Astrocyte (in vitro differentiated cells and primary cell): ENCODE data around the gene PTGIR. TPM values are rescaled to one million over a fixed set of nuclear protein-coding genes. Genes with fewer than 3 reads are reported as not detected.
A peak's percentile ranks its signal among the peaks of the same experiment; 100 is the strongest.

Experiments used
- DNase-seq: peaks from one replicate; pipeline ENCODE4 v3.0.0-alpha.2; 2010; ENCODE audit warnings: low read depth
- FAIRE-seq: peaks from 2 replicates; lab custom pipeline; 2011; peaks lifted over from hg19 to GRCh38; lab: Jason Lieb, UNC
- H2AFZ ChIP-seq: 2 replicates; pipeline ENCODE4 v1.6.0; 2012; ENCODE audit warnings: low read depth, low read length, inconsistent platforms
- H3K27ac ChIP-seq: 2 replicates; pipeline ENCODE4 v1.5.1; 2011; ENCODE audit warnings: low read depth, low read length, inconsistent platforms
- H3K27me3 ChIP-seq: 2 replicates; pipeline ENCODE4 v1.6.0; 2011; ENCODE audit warnings: low read length, inconsistent platforms; ENCODE audit not compliant: insufficient read depth
- H3K36me3 ChIP-seq: 2 replicates; pipeline ENCODE4 v1.5.1; 2011; ENCODE audit warnings: low read length, inconsistent platforms; ENCODE audit not compliant: insufficient read depth
- H3K4me1 ChIP-seq: 2 replicates; pipeline ENCODE4 v1.5.1; 2011; ENCODE audit warnings: low read length, inconsistent platforms; ENCODE audit not compliant: insufficient read depth
- H3K4me2 ChIP-seq: 2 replicates; pipeline ENCODE4 v1.6.0; 2012; ENCODE audit warnings: low read length, inconsistent platforms
- H3K4me3 ChIP-seq: 2 replicates; pipeline ENCODE4 v1.5.1; 2011; ENCODE audit warnings: low read depth, mild to moderate bottlenecking, low read length, inconsistent platforms; ENCODE audit not compliant: insufficient read depth
- H3K79me2 ChIP-seq: 2 replicates; pipeline ENCODE4 v1.6.0; 2012; ENCODE audit warnings: mild to moderate bottlenecking, low read length, inconsistent platforms; ENCODE audit not compliant: insufficient read depth
- H3K9ac ChIP-seq: 2 replicates; pipeline ENCODE4 v1.6.0; 2012; ENCODE audit warnings: mild to moderate bottlenecking, low read length, inconsistent platforms
- H3K9me3 ChIP-seq: 2 replicates; pipeline ENCODE4 v1.5.1; 2012; ENCODE audit warnings: low read depth, mild to moderate bottlenecking, low read length, inconsistent platforms; ENCODE audit not compliant: insufficient read depth
- H4K20me1 ChIP-seq: 2 replicates; pipeline ENCODE4 v1.6.0; 2012; ENCODE audit warnings: low read length, inconsistent platforms; ENCODE audit not compliant: insufficient read depth
- H3K27ac Mint-ChIP-seq: one replicate; pipeline ENCODE4 v1.8.0; 2021; ENCODE audit warnings: mild to moderate bottlenecking, mixed read lengths; ENCODE audit not compliant: unreplicated experiment
- H3K27me3 Mint-ChIP-seq: one replicate; pipeline ENCODE4 v1.8.0; 2021; ENCODE audit warnings: low read depth, mixed read lengths; ENCODE audit not compliant: unreplicated experiment
- H3K36me3 Mint-ChIP-seq: one replicate; pipeline ENCODE4 v1.8.0; 2021; ENCODE audit warnings: low read depth, mixed read lengths; ENCODE audit not compliant: unreplicated experiment
- H3K4me1 Mint-ChIP-seq: one replicate; pipeline ENCODE4 v1.8.0; 2021; ENCODE audit warnings: low read depth, mixed read lengths; ENCODE audit not compliant: unreplicated experiment
- H3K4me3 Mint-ChIP-seq: one replicate; pipeline ENCODE4 v1.8.0; 2021; ENCODE audit warnings: mild to moderate bottlenecking, moderate library complexity, mixed read lengths; ENCODE audit not compliant: unreplicated experiment
- H3K9me3 Mint-ChIP-seq: one replicate; pipeline ENCODE4 v1.8.0; 2021; ENCODE audit warnings: mild to moderate bottlenecking, mixed read lengths; ENCODE audit not compliant: unreplicated experiment
- EZH2 ChIP-seq: IDR thresholded peaks from 2 replicates; pipeline ENCODE4 v1.6.1; 2012; ENCODE audit warnings: mild to moderate bottlenecking, low read length, inconsistent platforms; ENCODE audit not compliant: insufficient read depth
- total RNA-seq: library from RNA; stranded (reverse); gene quantifications from 2 replicates; pipeline ENCODE4 v1.2.1, GENCODE V29; 2021
- TF ChIP-seq, protein P1 (sequence below): IDR thresholded peaks from 2 replicates; pipeline ENCODE4 v1.5.1; 2011; ENCODE audit warnings: low read depth, mild to moderate bottlenecking, inconsistent platforms, low read length, moderate library complexity; ENCODE audit not compliant: insufficient read depth

PTGIR gene
- total RNA-seq, 1 donor from 2014 or later, result 0.52 TPM

DNA sequence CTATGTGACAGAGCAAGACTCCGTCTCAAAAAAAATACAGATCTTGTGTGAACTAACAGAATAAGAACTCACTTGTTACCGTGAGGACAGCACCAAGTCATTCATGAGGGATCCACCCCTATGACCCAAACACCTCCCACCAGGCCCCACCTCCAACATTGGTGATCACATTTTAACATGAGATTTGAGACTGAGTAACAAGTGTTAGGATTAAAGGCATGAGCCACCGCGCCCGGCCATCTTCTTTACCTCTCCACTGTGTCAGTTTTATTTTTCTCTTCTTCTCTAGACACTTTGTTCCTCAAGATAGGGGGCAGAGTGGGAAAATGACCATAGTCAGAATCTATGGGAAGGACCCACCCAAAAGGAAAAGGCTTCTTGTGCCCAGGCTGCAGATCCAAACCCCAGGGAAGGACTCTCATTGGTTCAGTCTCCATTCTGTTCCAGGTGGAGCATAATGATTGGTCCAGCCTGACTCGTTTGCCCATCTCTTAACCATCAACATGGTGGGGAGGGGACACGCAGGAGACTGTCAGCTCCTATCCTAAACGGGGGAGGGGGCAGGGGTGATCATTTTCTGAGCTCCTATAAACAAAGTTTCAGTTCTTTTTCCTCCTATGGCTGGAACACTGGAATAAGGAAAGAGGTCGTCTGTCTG, 25.0 kb downstream of the PTGIR start:
- H3K4me1 Mint-ChIP-seq, result peaks cover 16% of the 10 kb centered on the region
- Histone ChIP-seq H4K20me1 (peaks cover 30% of the 10 kb centered on the region), H3K4me2 (peak overlapping the region; percentile 98), H3K27me3 (no peaks in the 10 kb centered on the region), H3K36me3 (no peaks in the 10 kb centered on the region), H3K4me1 (peaks cover 19% of the 10 kb centered on the region), H2AFZ (peak overlapping the region; percentile 100), H3K79me2 (peaks cover 36% of the 10 kb centered on the region), H3K4me3 (peak overlapping the region; percentile 89), H3K9ac (peak overlapping the region; percentile 100), H3K9me3 (no peaks in the 10 kb centered on the region), H3K27ac (peak overlapping the region; percentile 100)
- no peaks in the 10 kb centered on the region for H3K9me3 Mint-ChIP-seq
- FAIRE-seq (no peak), DNase-seq (no peak)
- H3K4me3 Mint-ChIP-seq, result peak overlapping the region; percentile 94
- no peaks in the 10 kb centered on the region for H3K27me3 Mint-ChIP-seq
- TF ChIP-seq EZH2, result no peak
- TF ChIP-seq, protein P1, sequence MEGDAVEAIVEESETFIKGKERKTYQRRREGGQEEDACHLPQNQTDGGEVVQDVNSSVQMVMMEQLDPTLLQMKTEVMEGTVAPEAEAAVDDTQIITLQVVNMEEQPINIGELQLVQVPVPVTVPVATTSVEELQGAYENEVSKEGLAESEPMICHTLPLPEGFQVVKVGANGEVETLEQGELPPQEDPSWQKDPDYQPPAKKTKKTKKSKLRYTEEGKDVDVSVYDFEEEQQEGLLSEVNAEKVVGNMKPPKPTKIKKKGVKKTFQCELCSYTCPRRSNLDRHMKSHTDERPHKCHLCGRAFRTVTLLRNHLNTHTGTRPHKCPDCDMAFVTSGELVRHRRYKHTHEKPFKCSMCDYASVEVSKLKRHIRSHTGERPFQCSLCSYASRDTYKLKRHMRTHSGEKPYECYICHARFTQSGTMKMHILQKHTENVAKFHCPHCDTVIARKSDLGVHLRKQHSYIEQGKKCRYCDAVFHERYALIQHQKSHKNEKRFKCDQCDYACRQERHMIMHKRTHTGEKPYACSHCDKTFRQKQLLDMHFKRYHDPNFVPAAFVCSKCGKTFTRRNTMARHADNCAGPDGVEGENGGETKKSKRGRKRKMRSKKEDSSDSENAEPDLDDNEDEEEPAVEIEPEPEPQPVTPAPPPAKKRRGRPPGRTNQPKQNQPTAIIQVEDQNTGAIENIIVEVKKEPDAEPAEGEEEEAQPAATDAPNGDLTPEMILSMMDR, result no peak
- peaks cover 9% of the 10 kb centered on the region for H3K36me3 Mint-ChIP-seq
- peak overlapping the region; percentile 100 for H3K27ac Mint-ChIP-seq

DNA sequence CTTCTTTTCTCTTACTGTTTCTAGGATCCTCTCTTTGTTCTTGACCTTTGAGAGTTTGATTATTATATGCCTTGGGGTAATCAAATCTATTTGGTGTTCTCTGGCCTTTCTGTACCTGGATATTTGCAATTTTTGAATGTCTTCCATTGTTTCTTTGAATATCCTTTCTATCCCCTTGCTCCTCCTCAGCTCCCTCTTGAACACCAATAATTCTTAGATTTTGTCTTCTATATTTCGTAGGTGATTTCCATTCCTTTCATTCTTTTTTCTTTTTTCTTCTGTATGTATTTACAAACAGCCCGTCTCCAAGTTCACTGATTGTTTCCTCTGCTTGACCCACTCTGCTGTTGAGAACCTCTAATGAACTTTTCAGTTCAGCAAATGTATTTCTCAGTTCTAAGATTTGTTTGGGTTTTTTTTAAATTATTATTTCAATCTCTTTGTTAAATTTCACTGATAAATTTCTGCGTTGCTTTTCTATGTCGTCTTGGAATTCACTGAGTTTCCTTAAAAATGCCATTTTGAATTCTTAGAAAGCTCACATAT, 26.4 kb downstream of the PTGIR start:
- Mint-ChIP-seq H3K27me3 (no peaks in the 10 kb centered on the region), H3K27ac (no peak overlapping the region), H3K4me1 (peaks cover 9% of the 10 kb centered on the region), H3K4me3 (no peak overlapping the region), H3K36me3 (peaks cover 7% of the 10 kb centered on the region), H3K9me3 (no peaks in the 10 kb centered on the region)
- peaks cover 23% of the 10 kb centered on the region for H3K79me2 ChIP-seq
- peaks cover 16% of the 10 kb centered on the region for H4K20me1 ChIP-seq
- H2AFZ ChIP-seq, result no peak overlapping the region
- H3K4me1 ChIP-seq, result peaks cover 17% of the 10 kb centered on the region
- H3K4me2 ChIP-seq, result no peak overlapping the region
- TF ChIP-seq, protein P1, result no peak
- TF ChIP-seq EZH2, result no peak
- no peak overlapping the region for H3K9ac ChIP-seq
- DNase-seq (no peak), FAIRE-seq (no peak)
- no peaks in the 10 kb centered on the region for H3K9me3 ChIP-seq
- no peaks in the 10 kb centered on the region for H3K36me3 ChIP-seq
- H3K27ac ChIP-seq, result no peak overlapping the region
- no peak overlapping the region for H3K4me3 ChIP-seq
- H3K27me3 ChIP-seq, result no peaks in the 10 kb centered on the region

DNA sequence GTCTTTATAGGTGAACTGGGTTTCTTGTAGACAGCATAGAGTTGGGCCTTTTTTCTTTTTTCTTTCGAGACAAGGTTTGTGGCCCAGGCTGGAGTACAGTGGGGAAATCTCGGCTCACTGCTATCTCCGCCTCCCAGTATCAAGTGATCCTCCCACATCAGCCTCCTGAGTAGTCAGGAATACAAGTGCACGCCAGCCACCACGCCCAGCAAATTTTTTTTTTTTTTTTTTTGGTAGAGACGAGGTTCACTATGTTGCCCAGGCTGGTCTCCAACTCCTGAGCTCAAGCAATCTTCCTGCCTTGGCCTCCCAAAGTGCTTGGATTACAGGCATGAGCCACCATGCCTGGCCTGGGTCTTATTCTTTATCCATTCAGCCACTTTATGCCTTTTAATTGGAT, 28.9 kb downstream of the PTGIR start:
- no peak for DNase-seq
- H3K36me3 Mint-ChIP-seq, result peaks cover 3% of the 10 kb centered on the region
- Histone ChIP-seq H3K4me2 (no peak overlapping the region), H3K4me1 (peaks cover 5% of the 10 kb centered on the region), H3K27ac (no peak overlapping the region), H4K20me1 (no peaks in the 10 kb centered on the region), H2AFZ (no peak overlapping the region), H3K36me3 (no peaks in the 10 kb centered on the region), H3K27me3 (no peaks in the 10 kb centered on the region), H3K9me3 (no peaks in the 10 kb centered on the region), H3K9ac (no peak overlapping the region), H3K4me3 (no peak overlapping the region), H3K79me2 (no peaks in the 10 kb centered on the region)
- H3K4me3 Mint-ChIP-seq, result no peak overlapping the region
- peaks cover 2% of the 10 kb centered on the region for H3K4me1 Mint-ChIP-seq
- no peak for TF ChIP-seq EZH2
- TF ChIP-seq, protein P1, result no peak
- no peaks in the 10 kb centered on the region for H3K9me3 Mint-ChIP-seq
- no peaks in the 10 kb centered on the region for H3K27me3 Mint-ChIP-seq
- H3K27ac Mint-ChIP-seq, result no peak overlapping the region
- no peak for FAIRE-seq
